DOHH2 (cell line): ENCODE measurements around the gene CAMTA1.

ENCODE experiments used
- H3F3A ChIP-seq: fragments of 200-600 bp; sonication (generic), shearing (Covaris generic); 2 replicates; pipeline ENCODE4 v1.6.0; 2016; ENCODE audit warnings: antibody characterized with exemption, mild to moderate bottlenecking; ENCODE audit not compliant: control insufficient read depth, insufficient read depth
- H3K27ac ChIP-seq: fragments of 200-600 bp; sonication (generic); 2 replicates; pipeline ENCODE4 v1.5.1; 2014; ENCODE audit warnings: low read depth, mild to moderate bottlenecking, low read length, moderate library complexity
- H3K27me3 ChIP-seq: fragments of 200-600 bp; sonication (generic); 2 replicates; pipeline ENCODE4 v1.6.1; 2014; ENCODE audit warnings: mild to moderate bottlenecking, low read length, mixed read lengths; ENCODE audit not compliant: control insufficient read depth
- H3K36me3 ChIP-seq: fragments of 200-600 bp; sonication (generic); 2 replicates; pipeline ENCODE4 v1.6.1; 2014; ENCODE audit warnings: mild to moderate bottlenecking, low read length, moderate library complexity, mixed read lengths; ENCODE audit not compliant: control insufficient read depth
- H3K4me1 ChIP-seq: fragments of 200-600 bp; sonication (generic); 2 replicates; pipeline ENCODE4 v1.6.1; 2014; ENCODE audit warnings: mild to moderate bottlenecking, low read length, mixed read lengths; ENCODE audit not compliant: control insufficient read depth
- H3K4me2 ChIP-seq: fragments of 200-600 bp; sonication (generic); 2 replicates; pipeline ENCODE4 v1.6.0; 2014; ENCODE audit warnings: mild to moderate bottlenecking, low read length, moderate library complexity
- H3K4me3 ChIP-seq: fragments of 200-600 bp; sonication (generic); 2 replicates; pipeline ENCODE4 v1.5.1; 2014; ENCODE audit warnings: mild to moderate bottlenecking, low read length, mixed read lengths
- H3K79me2 ChIP-seq: fragments of 200-600 bp; sonication (generic); 2 replicates; pipeline ENCODE4 v1.6.1; 2014; ENCODE audit warnings: mild to moderate bottlenecking, low read length, mixed read lengths; ENCODE audit not compliant: control insufficient read depth
- H3K9me2 ChIP-seq: fragments of 200-600 bp; sonication (generic); replicated peaks from 2 replicates; pipeline ENCODE4 v1.6.1; 2014; ENCODE audit warnings: mild to moderate bottlenecking, low read length, mixed read lengths; ENCODE audit not compliant: control insufficient read depth
- H3K9me3 ChIP-seq: fragments of 200-600 bp; sonication (generic); 2 replicates; pipeline ENCODE4 v1.6.1; 2014; ENCODE audit warnings: antibody characterized with exemption, low read length, mixed read lengths; ENCODE audit not compliant: control insufficient read depth, insufficient read depth
- H4K20me1 ChIP-seq: fragments of 200-600 bp; sonication (generic); 2 replicates; pipeline ENCODE4 v1.6.0; 2014; ENCODE audit warnings: low read depth, mild to moderate bottlenecking, antibody characterized with exemption, low read length, moderate library complexity; ENCODE audit not compliant: control insufficient read depth, insufficient read depth
- CTCF ChIP-seq: fragments of 200-600 bp; sonication (generic); IDR thresholded peaks from one replicate; pipeline ENCODE4 v1.5.1; 2014; ENCODE audit warnings: antibody characterized with exemption, mild to moderate bottlenecking, low read depth, low read length; ENCODE audit not compliant: poor library complexity, severe bottlenecking
- EZH2phosphoT487 ChIP-seq: fragments of 200-600 bp; sonication (generic); IDR thresholded peaks from 2 replicates; pipeline ENCODE4 v1.6.1; 2017; ENCODE audit warnings: borderline replicate concordance, mild to moderate bottlenecking, antibody characterized with exemption, low read length, moderate library complexity, mixed read lengths

CAMTA1 gene

DNA sequence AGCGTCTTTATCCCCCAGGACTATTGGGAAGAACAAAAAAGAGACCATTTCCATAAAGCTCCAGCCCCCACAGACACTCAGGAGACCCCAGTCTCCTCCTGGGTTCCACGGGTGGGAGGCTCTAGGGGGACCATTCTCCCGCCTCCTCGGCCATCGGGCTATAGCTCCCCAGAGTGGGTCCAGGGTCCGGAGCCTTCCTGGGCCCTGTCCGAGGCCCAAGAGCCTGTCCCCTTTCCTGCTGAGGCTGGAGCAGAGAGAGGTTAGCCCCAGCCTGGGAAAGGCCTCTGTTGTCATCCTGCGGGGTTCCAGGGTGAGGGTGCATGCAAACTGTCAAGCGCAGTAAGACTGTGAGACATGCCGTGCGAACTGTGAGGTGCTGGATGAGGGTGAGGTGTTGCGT, 166.3 kb downstream of the CAMTA1 start:
- Histone ChIP-seq H3K9me3 (no peaks in the 10 kb centered on the region), H3K4me3 (no peak overlapping the region), H3K36me3 (no peaks in the 10 kb centered on the region), H3K4me1 (peaks cover 42% of the 10 kb centered on the region), H3K79me2 (no peaks in the 10 kb centered on the region), H3K9me2 (no peaks in the 10 kb centered on the region), H3K27ac (no peak overlapping the region), H4K20me1 (no peaks in the 10 kb centered on the region), H3F3A (peaks cover 5% of the 10 kb centered on the region; the same call in 1 of the 2 replicates), H3K4me2 (no peak overlapping the region), H3K27me3 (no peaks in the 10 kb centered on the region)
- TF ChIP-seq CTCF (no peak), EZH2phosphoT487 (no peak)

DNA sequence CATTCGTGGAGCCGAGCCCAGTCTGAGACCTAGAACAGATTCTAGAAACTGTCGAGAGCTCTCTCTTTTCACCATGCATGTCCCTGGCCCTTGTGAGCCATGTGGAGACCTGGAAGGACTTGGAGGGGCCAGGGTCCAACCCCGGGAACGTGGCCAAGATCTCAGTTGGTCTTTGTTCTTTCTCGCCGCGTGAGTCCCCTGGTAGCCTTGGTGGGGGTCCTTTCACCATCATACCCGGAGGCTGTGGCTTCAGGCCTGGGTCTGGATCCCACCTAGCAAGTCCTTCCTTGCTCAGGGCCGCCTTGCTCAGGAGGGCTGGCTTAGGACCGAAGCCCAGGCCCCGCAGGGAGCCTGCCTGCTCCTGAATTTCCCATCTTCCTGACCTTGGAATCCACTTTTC, 168.0 kb downstream of the CAMTA1 start:
- TF ChIP-seq EZH2phosphoT487, result no peak
- TF ChIP-seq CTCF, result no peak
- H3K36me3 ChIP-seq, result no peaks in the 10 kb centered on the region
- no peaks in the 10 kb centered on the region for H3K27me3 ChIP-seq

DNA sequence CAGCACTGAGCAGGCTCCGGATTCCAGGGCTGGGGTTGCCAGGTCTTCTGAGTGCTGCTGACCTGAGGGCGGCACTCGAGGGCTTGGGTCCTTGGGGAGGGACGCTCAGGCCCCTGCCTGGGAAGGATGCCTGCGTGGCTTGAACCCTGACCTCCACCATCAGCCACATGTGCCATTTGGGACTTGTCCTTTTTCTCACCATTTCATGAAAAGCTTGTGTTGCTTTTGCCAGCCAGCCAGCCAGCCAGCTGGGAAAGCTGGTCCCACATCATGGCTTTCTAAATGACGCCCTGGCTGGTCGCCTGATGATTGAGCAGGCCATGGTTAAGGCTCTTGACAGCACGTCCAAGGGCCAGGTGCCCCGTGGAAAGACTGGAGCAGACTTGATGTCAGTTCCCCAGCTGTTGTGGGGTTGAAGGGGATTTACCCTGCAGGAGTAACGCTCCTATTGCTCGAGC, 168.7 kb downstream of the CAMTA1 start:
- no peaks in the 10 kb centered on the region for H4K20me1 ChIP-seq
- no peak overlapping the region for H3K4me2 ChIP-seq
- TF ChIP-seq EZH2phosphoT487 (no peak), CTCF (no peak)
- H3K27me3 ChIP-seq, result no peaks in the 10 kb centered on the region
- H3K4me1 ChIP-seq, result peaks cover 42% of the 10 kb centered on the region
- no peak overlapping the region for H3K4me3 ChIP-seq
- no peak overlapping the region for H3K27ac ChIP-seq
- no peaks in the 10 kb centered on the region for H3K9me3 ChIP-seq
- H3F3A ChIP-seq, result peaks cover 4% of the 10 kb centered on the region; the same call in 1 of the 2 replicates
- H3K36me3 ChIP-seq, result no peaks in the 10 kb centered on the region
- H3K79me2 ChIP-seq, result no peaks in the 10 kb centered on the region
- no peaks in the 10 kb centered on the region for H3K9me2 ChIP-seq

More for the DNA sequence above, 168.0 kb downstream of the CAMTA1 start:
- peaks cover 42% of the 10 kb centered on the region for H3K4me1 ChIP-seq
- no peak overlapping the region for H3K27ac ChIP-seq
- H3K4me3 ChIP-seq, result no peak overlapping the region
- H3F3A ChIP-seq, result no peaks in the 10 kb centered on the region
- no peaks in the 10 kb centered on the region for H3K9me2 ChIP-seq
- H3K79me2 ChIP-seq, result no peaks in the 10 kb centered on the region
- H3K4me2 ChIP-seq, result no peak overlapping the region
- H4K20me1 ChIP-seq, result no peaks in the 10 kb centered on the region
- no peaks in the 10 kb centered on the region for H3K9me3 ChIP-seq
